Measurements from ENCODE around the gene HPCA. TPM values are rescaled to one million over a fixed set of nuclear protein-coding genes. Genes with fewer than 3 reads are reported as not detected.

The HPCA gene
- total and polyA plus RNA-seq, 2 donors (not counting 3 experiments of a cell fraction or from before 2014, with no cell fraction given) = not detected

DNA sequence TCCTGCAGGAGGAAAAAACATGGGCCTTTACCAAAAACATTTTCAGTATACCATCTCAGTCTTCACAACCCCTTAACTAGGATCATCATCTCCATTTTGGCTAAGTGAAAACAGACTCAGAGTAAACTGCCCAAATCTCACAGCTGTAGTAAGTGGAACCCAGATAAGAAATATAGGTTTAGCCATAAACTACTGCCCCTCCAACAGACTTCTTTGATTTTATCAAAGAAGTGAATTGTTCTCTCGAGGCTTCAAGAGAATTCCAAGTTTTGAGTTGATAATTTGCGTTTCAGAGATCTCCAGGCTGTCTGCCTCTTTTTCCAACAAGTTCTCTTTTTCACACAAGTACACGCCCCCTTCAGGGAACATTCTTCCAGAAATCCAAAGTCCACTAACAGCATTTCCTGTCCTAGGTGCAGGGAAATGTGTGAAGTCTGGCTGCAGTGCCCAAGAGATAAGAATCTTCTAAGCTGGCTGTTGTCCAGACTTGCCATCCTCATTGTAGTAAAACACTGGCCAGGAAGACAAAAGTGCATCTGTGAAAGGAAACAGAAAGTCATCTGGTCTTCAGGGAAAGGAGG, 47.5 kb downstream of the HPCA start:
- DNase-seq (ENCODE audit: low read depth, low spot score) = peak; percentile 95
- Histone ChIP-seq H3K4me2 (ENCODE audit: insufficient read depth, low read length) (peak overlapping the region; percentile 53), H3K36me3 (ENCODE audit: control insufficient read depth in 2 of 2, extremely low read depth in 1 of 2, insufficient read depth in 2 of 2, low read length in 2 of 2) (peaks cover 5 to 6% of the 10 kb centered on the region in 2 experiments), H3K9me3 (replicated peaks; ENCODE audit: control insufficient read depth, insufficient read depth, low read length) (no peaks in the 10 kb centered on the region), H3K79me2 (ENCODE audit: control insufficient read depth, insufficient read depth, low read length) (peaks cover 3% of the 10 kb centered on the region), H4K20me1 (replicated peaks; ENCODE audit: control insufficient read depth, extremely low read depth, insufficient read depth, low read length) (no peaks in the 10 kb centered on the region), H3K9me1 (replicated peaks; ENCODE audit: control insufficient read depth, extremely low read depth, insufficient read depth, low read length) (no peaks in the 10 kb centered on the region), H3K4me3 (replicated peaks in 1 of 3; ENCODE audit: insufficient read depth in 1 of 3, low read depth in 1 of 3, low read length in 3 of 3) (no peak overlapping the region), H3K4me1 (ENCODE audit: control insufficient read depth, extremely low read depth, insufficient read depth, low read length) (peaks cover 21% of the 10 kb centered on the region), H3K27ac (ENCODE audit: insufficient read depth, low read depth, low read length) (peak overlapping the region; percentile 33), H3K27me3 (ENCODE audit: control insufficient read depth in 2 of 2, insufficient read depth in 2 of 2, low read length in 2 of 2) (no peaks in the 10 kb centered on the region), H3K9ac (replicated peaks; ENCODE audit: extremely low read depth, insufficient read depth, low read length) (no peak overlapping the region), H2AFZ (ENCODE audit: low read depth, low read length) (no peak overlapping the region)
- intact Hi-C loops (cut with micrococcal nuclease) = loop anchor here (1.0 to 2.0 kb wide), 5 partner anchors 30 to 152 kb away; partner anchors contain the start of gene RNF19B
- dilution Hi-C loops (cut with MboI; ENCODE audit: extremely low pct_ligation_motif_present, low sequenced_read_pairs) = no loop called here
- FAIRE-seq = peak; percentile 94
- ChIA-PET POLR2A (interaction anchor here (0.9 to 1.1 kb wide), 2 partner anchors 19 to 76 kb away, joined by 3 read pairs; no protein-coding TSS in a partner anchor), CTCF (interaction anchor here (0.7 to 7.4 kb wide), 42 partner anchors 9 to 154 kb away, joined by 3 to 340 read pairs (median 6); partner anchors contain the start of genes AZIN2, HPCA and RNF19B)
- no TSS peak for BruUV-seq (replicated peaks)
- TF ChIP-seq POLR2AphosphoS5 (IDR thresholded peaks at IDR 0.05; ENCODE audit: insufficient read depth, low read depth, low read length) = peak; percentile 73
- no peak for TF ChIP-seq MAX (IDR thresholded peaks at IDR 0.05; ENCODE audit: insufficient read depth, insufficient read length)
- TF ChIP-seq GATA2 (IDR thresholded peaks at IDR 0.05; ENCODE audit: insufficient read depth, insufficient read length, low read depth, low read length) = peak; percentile 100
- no peak for TF ChIP-seq MYC (IDR thresholded peaks at IDR 0.05; ENCODE audit: low read depth, low read length)
- peak; percentile 11 for TF ChIP-seq FOS (IDR thresholded peaks at IDR 0.05; ENCODE audit: borderline replicate concordance, insufficient read depth, low read length)
- TF ChIP-seq POLR2A (IDR thresholded peaks at IDR 0.05; ENCODE audit: low read depth, low read length) = peak; percentile 16

DNA sequence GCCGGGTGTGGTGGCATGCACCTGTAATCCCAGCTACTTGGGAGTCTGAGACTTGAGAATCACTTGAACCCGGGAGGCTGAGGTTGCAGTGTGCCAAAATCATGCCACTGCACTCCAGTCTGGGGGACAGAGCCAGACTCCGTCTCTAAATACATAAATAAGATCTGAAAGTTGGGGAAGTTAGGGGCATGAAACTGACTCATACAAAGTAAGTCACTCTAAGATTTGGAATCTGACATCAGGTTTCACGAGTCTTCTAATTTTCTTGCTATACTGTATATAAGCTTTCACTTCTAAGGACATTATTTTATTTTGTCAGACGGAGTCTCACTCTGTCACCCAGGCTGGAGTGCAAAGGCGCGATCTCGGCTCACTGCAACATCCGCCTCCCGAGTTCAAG, 48.2 kb downstream of the HPCA start:
- TF ChIP-seq FOS (IDR thresholded peaks at IDR 0.05; ENCODE audit: borderline replicate concordance, insufficient read depth, low read length) = no peak
- no peak for TF ChIP-seq POLR2AphosphoS5 (IDR thresholded peaks at IDR 0.05; ENCODE audit: insufficient read depth, low read depth, low read length)
- no peak overlapping the region for H2AFZ ChIP-seq (ENCODE audit: low read depth, low read length)
- no peaks in the 10 kb centered on the region for H3K9me1 ChIP-seq (replicated peaks; ENCODE audit: control insufficient read depth, extremely low read depth, insufficient read depth, low read length)
- H4K20me1 ChIP-seq (replicated peaks; ENCODE audit: control insufficient read depth, extremely low read depth, insufficient read depth, low read length) = no peaks in the 10 kb centered on the region
- intact Hi-C loops (cut with micrococcal nuclease) (loop anchor here (1.0 kb wide), 1 partner anchor 30 kb away; the partner anchor contains the start of gene RNF19B), dilution Hi-C loops (cut with MboI; ENCODE audit: extremely low pct_ligation_motif_present, low sequenced_read_pairs) (no loop called here)
- no peaks in the 10 kb centered on the region for H3K9me3 ChIP-seq (replicated peaks; ENCODE audit: control insufficient read depth, insufficient read depth, low read length)
- H3K27ac ChIP-seq (ENCODE audit: insufficient read depth, low read depth, low read length) = peak overlapping the region; percentile 33
- no peak overlapping the region for H3K4me2 ChIP-seq (ENCODE audit: insufficient read depth, low read length)
- POLR2A ChIA-PET = interaction anchor here (0.9 to 1.1 kb wide), 3 partner anchors 19 to 75 kb away, joined by 3 to 4 read pairs (median 3); no protein-coding TSS in a partner anchor
- CTCF ChIA-PET = interaction anchor here (0.9 to 7.4 kb wide), 27 partner anchors 8 to 154 kb away, joined by 3 to 340 read pairs (median 10); partner anchors contain the start of genes AZIN2 and RNF19B
- H3K4me3 ChIP-seq (replicated peaks in 1 of 3; ENCODE audit: insufficient read depth in 1 of 3, low read depth in 1 of 3, low read length in 3 of 3) = no peak overlapping the region
- peaks cover 5 to 6% of the 10 kb centered on the region in 2 experiments for H3K36me3 ChIP-seq (ENCODE audit: control insufficient read depth in 2 of 2, extremely low read depth in 1 of 2, insufficient read depth in 2 of 2, low read length in 2 of 2)
- peaks cover 28% of the 10 kb centered on the region for H3K4me1 ChIP-seq (ENCODE audit: control insufficient read depth, extremely low read depth, insufficient read depth, low read length)
- no peak overlapping the region for H3K9ac ChIP-seq (replicated peaks; ENCODE audit: extremely low read depth, insufficient read depth, low read length)
- H3K79me2 ChIP-seq (ENCODE audit: control insufficient read depth, insufficient read depth, low read length) = peaks cover 3% of the 10 kb centered on the region
- no peaks in the 10 kb centered on the region for H3K27me3 ChIP-seq (ENCODE audit: control insufficient read depth in 2 of 2, insufficient read depth in 2 of 2, low read length in 2 of 2)
- BruUV-seq (replicated peaks) = no TSS peak
- FAIRE-seq = no peak
- DNase-seq (ENCODE audit: low read depth, low spot score) = no peak

Measured in endothelial cell of umbilical vein (primary cell).